ENCODE data around the gene CFAP61. TPM values are rescaled to one million over a fixed set of nuclear protein-coding genes. Genes with fewer than 3 reads are reported as not detected.

The CFAP61 gene
- polyA plus RNA-seq, 1 of the 3 experiments (the other 2 are of a cell fraction) = 0.26 TPM

DNA sequence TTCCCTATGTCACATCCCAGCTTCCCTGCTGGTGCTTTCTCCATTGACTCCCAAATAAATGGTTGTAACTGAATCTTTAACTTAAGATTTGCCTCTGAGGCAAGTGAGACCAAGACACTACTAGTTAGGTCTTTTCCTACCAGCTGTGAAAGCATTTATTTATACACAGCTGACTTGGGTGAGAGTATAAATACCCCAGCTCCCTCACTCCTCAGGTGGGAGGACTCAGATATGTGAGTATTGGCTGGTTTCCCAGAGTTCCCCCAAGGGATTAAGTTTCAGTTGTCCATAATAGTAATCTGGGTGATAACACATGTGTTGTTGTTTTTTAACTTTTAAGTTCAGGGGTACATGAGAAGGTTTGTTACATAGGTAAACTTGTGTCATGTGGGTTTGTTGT, 49.8 kb downstream of the CFAP61 start:
- TF ChIP-seq, protein P1, sequence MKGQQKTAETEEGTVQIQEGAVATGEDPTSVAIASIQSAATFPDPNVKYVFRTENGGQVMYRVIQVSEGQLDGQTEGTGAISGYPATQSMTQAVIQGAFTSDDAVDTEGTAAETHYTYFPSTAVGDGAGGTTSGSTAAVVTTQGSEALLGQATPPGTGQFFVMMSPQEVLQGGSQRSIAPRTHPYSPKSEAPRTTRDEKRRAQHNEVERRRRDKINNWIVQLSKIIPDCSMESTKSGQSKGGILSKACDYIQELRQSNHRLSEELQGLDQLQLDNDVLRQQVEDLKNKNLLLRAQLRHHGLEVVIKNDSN (IDR thresholded peaks at IDR 0.05; ENCODE audit: borderline replicate concordance, low read depth) = no peak
- TF ChIP-seq FOXJ3 (CRISPR knock-in tag; IDR thresholded peaks at IDR 0.05) = no peak
- H3K27ac ChIP-seq (ENCODE audit: low read depth in 2 of 2, low read length in 1 of 2) = no peak overlapping the region
- no peak for DNase-seq
- no peak overlapping the region for H2AFZ ChIP-seq (ENCODE audit: low read depth)
- H3K4me2 ChIP-seq = no peak overlapping the region
- no peaks in the 10 kb centered on the region for H3K9me2 ChIP-seq
- no peaks in the 10 kb centered on the region for H3K4me1 ChIP-seq (ENCODE audit: control insufficient read depth in 1 of 2, insufficient read depth in 2 of 2, low read depth in 1 of 2, low read length in 1 of 2)
- no peak overlapping the region for H3K4me3 ChIP-seq (ENCODE audit: low read depth in 2 of 2, low read length in 1 of 2)
- POLR2A ChIA-PET = no interaction called here
- peaks cover 6% of the 10 kb centered on the region; the same call in 1 of the 2 replicates for H3K27me3 ChIP-seq (ENCODE audit: insufficient read depth)
- CTCF ChIA-PET = no interaction called here
- no peaks in the 10 kb centered on the region for H3K79me2 ChIP-seq (ENCODE audit: insufficient read depth)
- no peaks in the 10 kb centered on the region for H4K20me1 ChIP-seq (ENCODE audit: insufficient read depth)
- H3F3A ChIP-seq (replicated peaks; ENCODE audit: insufficient read depth) = no peaks in the 10 kb centered on the region
- H3K9me3 ChIP-seq = no peaks in the 10 kb centered on the region
- H3K9ac ChIP-seq = no peak overlapping the region
- H3K36me3 ChIP-seq (replicated peaks in 1 of 2; ENCODE audit: control insufficient read depth in 1 of 2, insufficient read depth in 2 of 2, low read length in 1 of 2) = no peaks in the 10 kb centered on the region

DNA sequence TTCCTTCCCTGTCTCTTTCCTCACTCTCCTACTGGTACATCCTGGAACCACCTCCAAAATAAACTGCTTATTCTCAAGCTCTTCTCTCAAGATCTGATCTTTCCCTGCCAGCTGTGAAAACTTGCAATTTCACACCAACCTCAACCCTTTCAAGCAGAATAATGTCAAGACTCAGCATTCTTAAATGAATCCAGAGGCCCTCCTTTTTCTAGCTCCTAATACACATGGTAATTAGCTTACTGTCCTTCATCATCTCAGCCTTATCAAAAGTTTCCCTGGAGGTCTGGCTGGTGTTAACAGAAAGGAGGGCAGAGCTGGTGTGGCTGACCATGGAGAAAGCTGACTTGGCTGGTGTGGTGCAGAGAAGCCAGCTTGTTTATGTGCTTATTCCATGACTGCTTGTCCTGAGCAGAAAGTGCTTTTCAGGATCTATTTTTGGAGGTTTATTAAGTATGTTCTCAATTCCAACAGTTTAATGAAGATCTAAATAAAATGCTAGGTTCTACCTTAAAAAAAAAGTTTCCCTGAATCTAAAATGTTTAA, 50.5 kb downstream of the CFAP61 start:
- no peaks in the 10 kb centered on the region for H4K20me1 ChIP-seq (ENCODE audit: insufficient read depth)
- H3K4me2 ChIP-seq = no peak overlapping the region

More for the DNA sequence above, 50.5 kb downstream of the CFAP61 start:
- Histone ChIP-seq H3F3A (replicated peaks; ENCODE audit: insufficient read depth) (no peaks in the 10 kb centered on the region), H3K79me2 (ENCODE audit: insufficient read depth) (no peaks in the 10 kb centered on the region), H2AFZ (ENCODE audit: low read depth) (no peak overlapping the region), H3K9ac (no peak overlapping the region), H3K36me3 (replicated peaks in 1 of 2; ENCODE audit: control insufficient read depth in 1 of 2, insufficient read depth in 2 of 2, low read length in 1 of 2) (no peaks in the 10 kb centered on the region), H3K27ac (ENCODE audit: low read depth in 2 of 2, low read length in 1 of 2) (no peak overlapping the region), H3K9me3 (no peaks in the 10 kb centered on the region), H3K27me3 (ENCODE audit: insufficient read depth) (peaks cover 5% of the 10 kb centered on the region; the same call in 1 of the 2 replicates), H3K9me2 (no peaks in the 10 kb centered on the region), H3K4me3 (ENCODE audit: low read depth in 2 of 2, low read length in 1 of 2) (no peak overlapping the region), H3K4me1 (ENCODE audit: control insufficient read depth in 1 of 2, insufficient read depth in 2 of 2, low read depth in 1 of 2, low read length in 1 of 2) (no peaks in the 10 kb centered on the region)
- CTCF ChIA-PET = no interaction called here
- no peak for DNase-seq
- no peak for TF ChIP-seq EZH2phosphoT487 (IDR thresholded peaks at IDR 0.05; ENCODE audit: borderline replicate concordance, low read depth)
- no peak for TF ChIP-seq POLR2AphosphoS5 (IDR thresholded peaks at IDR 0.05; ENCODE audit: low read depth, low read length)
- TF ChIP-seq ELF1 (IDR thresholded peaks at IDR 0.05) = no peak
- TF ChIP-seq, protein P2, sequence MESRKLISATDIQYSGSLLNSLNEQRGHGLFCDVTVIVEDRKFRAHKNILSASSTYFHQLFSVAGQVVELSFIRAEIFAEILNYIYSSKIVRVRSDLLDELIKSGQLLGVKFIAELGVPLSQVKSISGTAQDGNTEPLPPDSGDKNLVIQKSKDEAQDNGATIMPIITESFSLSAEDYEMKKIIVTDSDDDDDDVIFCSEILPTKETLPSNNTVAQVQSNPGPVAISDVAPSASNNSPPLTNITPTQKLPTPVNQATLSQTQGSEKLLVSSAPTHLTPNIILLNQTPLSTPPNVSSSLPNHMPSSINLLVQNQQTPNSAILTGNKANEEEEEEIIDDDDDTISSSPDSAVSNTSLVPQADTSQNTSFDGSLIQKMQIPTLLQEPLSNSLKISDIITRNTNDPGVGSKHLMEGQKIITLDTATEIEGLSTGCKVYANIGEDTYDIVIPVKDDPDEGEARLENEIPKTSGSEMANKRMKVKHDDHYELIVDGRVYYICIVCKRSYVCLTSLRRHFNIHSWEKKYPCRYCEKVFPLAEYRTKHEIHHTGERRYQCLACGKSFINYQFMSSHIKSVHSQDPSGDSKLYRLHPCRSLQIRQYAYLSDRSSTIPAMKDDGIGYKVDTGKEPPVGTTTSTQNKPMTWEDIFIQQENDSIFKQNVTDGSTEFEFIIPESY (IDR thresholded peaks at IDR 0.05; ENCODE audit: borderline replicate concordance, low read depth) = no peak
- no peak for TF ChIP-seq NFIC (IDR thresholded peaks at IDR 0.05; ENCODE audit: borderline replicate concordance)
- TF ChIP-seq, protein P3, sequence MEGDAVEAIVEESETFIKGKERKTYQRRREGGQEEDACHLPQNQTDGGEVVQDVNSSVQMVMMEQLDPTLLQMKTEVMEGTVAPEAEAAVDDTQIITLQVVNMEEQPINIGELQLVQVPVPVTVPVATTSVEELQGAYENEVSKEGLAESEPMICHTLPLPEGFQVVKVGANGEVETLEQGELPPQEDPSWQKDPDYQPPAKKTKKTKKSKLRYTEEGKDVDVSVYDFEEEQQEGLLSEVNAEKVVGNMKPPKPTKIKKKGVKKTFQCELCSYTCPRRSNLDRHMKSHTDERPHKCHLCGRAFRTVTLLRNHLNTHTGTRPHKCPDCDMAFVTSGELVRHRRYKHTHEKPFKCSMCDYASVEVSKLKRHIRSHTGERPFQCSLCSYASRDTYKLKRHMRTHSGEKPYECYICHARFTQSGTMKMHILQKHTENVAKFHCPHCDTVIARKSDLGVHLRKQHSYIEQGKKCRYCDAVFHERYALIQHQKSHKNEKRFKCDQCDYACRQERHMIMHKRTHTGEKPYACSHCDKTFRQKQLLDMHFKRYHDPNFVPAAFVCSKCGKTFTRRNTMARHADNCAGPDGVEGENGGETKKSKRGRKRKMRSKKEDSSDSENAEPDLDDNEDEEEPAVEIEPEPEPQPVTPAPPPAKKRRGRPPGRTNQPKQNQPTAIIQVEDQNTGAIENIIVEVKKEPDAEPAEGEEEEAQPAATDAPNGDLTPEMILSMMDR (IDR thresholded peaks at IDR 0.05) = no peak
- no peak for TF ChIP-seq TEAD4 (IDR thresholded peaks at IDR 0.05; ENCODE audit: borderline replicate concordance, insufficient read depth)
- POLR2A ChIA-PET = no interaction called here
